Measurements from ENCODE around the gene ADAMTS16. TPM values are rescaled to one million over a fixed set of nuclear protein-coding genes. Genes with fewer than 3 reads are reported as not detected.

The ADAMTS16 gene
- total RNA-seq, 2 donors from 2014 or later, result not detected

DNA sequence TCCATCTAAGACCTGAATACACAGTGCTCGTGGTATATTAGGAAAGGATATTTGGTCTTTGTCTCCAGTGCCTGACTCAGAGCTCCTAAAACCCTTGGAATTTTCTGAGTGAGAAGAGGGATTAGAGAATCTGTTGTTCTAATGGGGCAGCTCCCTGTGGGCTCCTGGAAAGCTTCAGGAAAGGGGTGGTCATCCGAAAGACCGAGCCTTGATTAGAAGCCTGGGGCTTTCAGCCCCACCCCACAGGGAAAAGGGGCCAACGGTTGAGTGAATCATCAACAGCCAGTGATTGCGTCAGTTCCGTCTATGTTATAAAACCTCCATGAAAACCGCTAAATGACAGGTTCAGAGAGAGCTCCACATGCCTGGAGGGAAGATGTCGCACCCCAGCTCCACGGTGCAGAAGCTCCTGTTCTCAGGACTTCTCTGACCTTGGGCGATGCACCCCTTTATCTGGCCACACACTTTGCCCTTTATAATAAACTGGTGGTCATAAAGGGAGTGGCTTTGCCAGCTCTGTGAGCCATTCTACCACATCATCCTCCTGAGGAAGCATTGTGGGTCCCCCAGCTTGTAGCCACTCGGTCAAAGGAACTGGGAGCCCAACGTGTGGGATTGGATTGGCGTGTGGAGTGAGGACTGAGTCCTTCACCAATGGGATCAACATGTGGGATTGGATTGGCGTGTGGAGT lies 211.3 kb downstream of the ADAMTS16 start:
- Mint-ChIP-seq H3K27me3 (peaks cover 28% of the 10 kb centered on the region), H3K27ac (no peak overlapping the region), H3K36me3 (ENCODE audit: low read depth) (peaks cover 2% of the 10 kb centered on the region), H3K4me3 (no peak overlapping the region), H3K4me1 (no peaks in the 10 kb centered on the region)
- DNase-seq (no peak), ATAC-seq (no peak)
- no peaks in the 10 kb centered on the region for H3K9me3 ChIP-seq (ENCODE audit: control insufficient read depth, low read length, poor library complexity, severe bottlenecking)

DNA sequence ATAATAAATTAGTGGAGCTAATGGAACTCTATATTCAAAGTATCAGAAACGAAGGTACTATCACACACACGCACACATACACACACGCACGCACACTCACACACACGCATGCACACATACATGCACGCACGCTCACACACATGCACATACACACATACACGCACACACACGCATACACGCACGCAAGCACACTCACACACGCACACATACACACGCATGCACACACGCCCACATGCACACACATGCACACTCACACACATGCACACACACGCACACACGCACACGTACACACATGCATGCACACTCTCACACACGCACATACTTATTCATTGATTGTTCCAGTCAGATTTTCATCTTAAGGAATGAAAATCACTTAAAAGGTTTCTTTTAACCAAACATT lies 212.5 kb downstream of the ADAMTS16 start:
- Mint-ChIP-seq H3K4me1 (no peaks in the 10 kb centered on the region), H3K27me3 (peaks cover 29% of the 10 kb centered on the region), H3K4me3 (no peak overlapping the region), H3K36me3 (ENCODE audit: low read depth) (peaks cover 2% of the 10 kb centered on the region), H3K27ac (no peak overlapping the region)
- DNase-seq (no peak), ATAC-seq (no peak)
- no peaks in the 10 kb centered on the region for H3K9me3 ChIP-seq (ENCODE audit: control insufficient read depth, low read length, poor library complexity, severe bottlenecking)

GRCh38 chr5:5353681-5354080 lies 213.6 kb downstream of the ADAMTS16 start:
- Mint-ChIP-seq H3K36me3 (ENCODE audit: low read depth) (peaks cover 2% of the 10 kb centered on the region), H3K4me3 (no peak overlapping the region), H3K27ac (no peak overlapping the region), H3K27me3 (peaks cover 34% of the 10 kb centered on the region), H3K4me1 (no peaks in the 10 kb centered on the region)
- no peak for DNase-seq
- no peak for ATAC-seq
- no peaks in the 10 kb centered on the region for H3K9me3 ChIP-seq (ENCODE audit: control insufficient read depth, low read length, poor library complexity, severe bottlenecking)

DNA sequence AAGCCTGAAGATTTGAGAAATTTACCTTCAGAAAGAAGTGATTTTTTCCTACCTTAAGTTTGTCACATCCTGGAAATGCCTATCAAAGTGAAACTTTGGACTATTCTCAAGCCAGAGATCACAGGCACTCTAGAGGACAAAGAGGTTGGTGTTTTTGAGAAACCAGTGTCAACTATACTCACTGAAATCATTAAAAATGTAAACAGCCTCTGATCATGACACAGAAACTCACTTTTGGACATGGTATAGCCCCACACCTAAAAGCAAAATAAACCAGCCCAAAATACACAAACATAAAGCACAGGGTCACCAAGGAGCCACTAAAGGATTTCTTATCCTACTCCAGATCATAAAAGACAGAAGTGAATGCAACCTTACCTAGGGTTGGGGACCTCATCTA lies 216.6 kb downstream of the ADAMTS16 start:
- Mint-ChIP-seq H3K36me3 (ENCODE audit: low read depth) (no peaks in the 10 kb centered on the region), H3K27ac (no peak overlapping the region), H3K4me1 (no peaks in the 10 kb centered on the region), H3K27me3 (peaks cover 26% of the 10 kb centered on the region), H3K4me3 (no peak overlapping the region)
- no peak for DNase-seq
- ATAC-seq, result no peak
- H3K9me3 ChIP-seq (ENCODE audit: control insufficient read depth, low read length, poor library complexity, severe bottlenecking), result no peaks in the 10 kb centered on the region

DNA sequence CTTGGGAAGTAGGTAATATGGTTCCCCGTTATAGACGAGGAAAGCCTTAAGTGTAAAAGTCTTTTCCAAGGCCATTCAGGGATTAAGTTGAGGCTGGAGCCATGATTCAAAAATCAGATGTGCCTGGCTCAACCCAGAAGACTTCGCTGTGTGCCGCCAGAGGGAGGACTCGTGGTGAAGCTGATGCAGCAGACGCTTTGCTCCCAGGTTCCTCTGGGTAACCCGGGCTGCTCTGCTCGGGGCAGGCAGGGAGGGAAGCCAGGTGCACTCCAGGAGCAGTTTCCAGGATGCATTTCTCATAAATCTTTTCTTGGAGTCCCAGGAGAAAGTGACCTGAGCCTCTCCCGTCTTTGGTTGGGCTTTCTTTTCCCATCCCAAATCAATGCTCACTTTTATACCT lies 219.5 kb downstream of the ADAMTS16 start:
- H3K4me3 Mint-ChIP-seq, result no peak overlapping the region
- no peaks in the 10 kb centered on the region for H3K4me1 Mint-ChIP-seq

DNA sequence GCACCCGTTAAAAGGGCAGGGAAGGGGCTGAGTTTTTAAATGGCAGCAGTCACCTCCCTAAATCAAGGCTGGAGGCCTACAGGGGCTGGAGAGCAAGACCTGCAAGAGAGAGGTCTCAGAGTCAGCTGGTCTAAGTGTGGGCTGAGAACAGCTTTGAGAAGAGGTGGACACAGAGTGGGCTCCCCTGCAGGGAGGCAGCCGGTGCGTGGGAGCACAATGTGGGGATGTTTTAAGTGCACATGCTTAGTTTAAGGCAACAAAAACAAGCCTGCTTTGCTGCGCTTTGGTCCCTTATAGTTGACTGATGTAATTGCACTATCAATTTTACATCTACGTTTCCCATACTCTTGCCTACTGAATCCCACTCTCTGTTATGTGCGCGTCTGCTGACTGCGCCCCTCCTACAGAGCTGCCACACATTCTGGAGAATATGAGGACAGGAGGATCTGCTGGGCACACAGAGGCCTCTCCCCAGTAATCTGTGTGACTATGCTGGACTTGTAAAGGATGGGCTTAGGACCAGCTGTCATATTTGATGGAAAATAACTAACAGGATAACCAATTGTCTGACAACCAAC lies 220.3 kb downstream of the ADAMTS16 start:
- no peak overlapping the region for H3K4me3 Mint-ChIP-seq
- no peaks in the 10 kb centered on the region for H3K9me3 ChIP-seq (ENCODE audit: control insufficient read depth, low read length, poor library complexity, severe bottlenecking)
- H3K27me3 Mint-ChIP-seq, result peaks cover 28% of the 10 kb centered on the region
- no peaks in the 10 kb centered on the region for H3K36me3 Mint-ChIP-seq (ENCODE audit: low read depth)
- no peak for DNase-seq
- no peaks in the 10 kb centered on the region for H3K4me1 Mint-ChIP-seq
- no peak for ATAC-seq
- no peak overlapping the region for H3K27ac Mint-ChIP-seq

More for the DNA sequence above, 219.5 kb downstream of the ADAMTS16 start:
- Mint-ChIP-seq H3K36me3 (ENCODE audit: low read depth) (no peaks in the 10 kb centered on the region), H3K27me3 (peaks cover 26% of the 10 kb centered on the region), H3K27ac (no peak overlapping the region)
- ATAC-seq (no peak), DNase-seq (no peak)
- H3K9me3 ChIP-seq (ENCODE audit: control insufficient read depth, low read length, poor library complexity, severe bottlenecking), result no peaks in the 10 kb centered on the region

DNA sequence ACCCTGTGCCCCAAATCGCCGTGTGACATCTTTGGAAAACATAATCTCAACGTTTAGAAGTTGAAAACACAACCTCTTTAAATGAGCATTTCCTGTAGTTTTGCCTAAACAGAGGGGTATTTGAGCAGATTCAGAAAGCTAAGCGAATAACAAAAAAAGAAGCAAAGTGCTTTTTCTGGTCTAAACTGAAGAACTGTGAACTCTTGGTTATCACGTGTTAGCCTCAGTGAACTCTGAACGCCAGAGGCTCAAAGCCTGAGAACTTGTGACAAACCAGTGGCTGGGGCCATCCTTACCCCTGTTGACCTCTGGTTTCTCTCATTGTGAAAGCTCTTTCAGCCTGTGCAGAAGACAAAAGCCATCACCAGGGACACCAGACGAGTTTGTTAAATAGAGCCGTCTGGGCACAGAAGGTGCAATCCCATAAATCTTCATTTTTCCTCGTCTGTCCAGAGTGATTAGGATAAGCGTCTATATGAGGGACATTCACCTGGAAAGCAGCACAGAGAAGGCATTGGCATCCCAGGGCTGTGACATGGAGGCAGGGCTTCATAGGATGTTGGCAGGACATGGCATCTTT lies 220.9 kb downstream of the ADAMTS16 start:
- ATAC-seq, result no peak
- Mint-ChIP-seq H3K4me3 (no peak overlapping the region), H3K36me3 (ENCODE audit: low read depth) (no peaks in the 10 kb centered on the region), H3K27ac (no peak overlapping the region), H3K4me1 (no peaks in the 10 kb centered on the region), H3K27me3 (peaks cover 23% of the 10 kb centered on the region)
- no peak for DNase-seq
- H3K9me3 ChIP-seq (ENCODE audit: control insufficient read depth, low read length, poor library complexity, severe bottlenecking), result no peaks in the 10 kb centered on the region

GRCh38 chr5:5363045-5363444 lies 222.9 kb downstream of the ADAMTS16 start:
- Mint-ChIP-seq H3K27ac (no peak overlapping the region), H3K4me1 (no peaks in the 10 kb centered on the region), H3K27me3 (peaks cover 18% of the 10 kb centered on the region), H3K4me3 (no peak overlapping the region), H3K36me3 (ENCODE audit: low read depth) (no peaks in the 10 kb centered on the region)
- no peaks in the 10 kb centered on the region for H3K9me3 ChIP-seq (ENCODE audit: control insufficient read depth, low read length, poor library complexity, severe bottlenecking)
- DNase-seq (no peak), ATAC-seq (no peak)

DNA sequence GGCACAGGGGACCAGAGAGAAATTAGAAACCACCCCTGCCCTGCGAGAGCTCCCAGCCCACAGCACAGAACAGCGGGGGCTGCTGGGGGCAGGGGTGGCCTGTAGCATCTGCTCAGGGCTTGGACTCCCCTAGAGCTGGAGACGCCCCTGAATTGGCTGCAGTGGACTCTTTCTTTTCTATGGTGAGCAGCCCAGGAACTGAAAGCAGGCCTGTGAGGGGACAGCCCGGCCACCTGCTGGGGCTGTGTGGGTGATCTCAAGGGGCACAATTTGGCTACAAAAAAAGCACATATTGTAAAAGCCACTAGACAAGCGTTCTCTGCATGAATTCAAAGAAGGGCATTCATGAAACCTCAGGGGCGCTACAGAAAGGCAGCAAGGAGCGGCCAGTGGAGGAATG lies 224.8 kb downstream of the ADAMTS16 start:
- no peak overlapping the region for H3K4me3 Mint-ChIP-seq
- H3K4me1 Mint-ChIP-seq, result no peaks in the 10 kb centered on the region
- no peaks in the 10 kb centered on the region for H3K36me3 Mint-ChIP-seq (ENCODE audit: low read depth)
- DNase-seq (no peak), ATAC-seq (no peak)
- peaks cover 17% of the 10 kb centered on the region for H3K27me3 Mint-ChIP-seq
- no peaks in the 10 kb centered on the region for H3K9me3 ChIP-seq (ENCODE audit: control insufficient read depth, low read length, poor library complexity, severe bottlenecking)
- no peak overlapping the region for H3K27ac Mint-ChIP-seq

DNA sequence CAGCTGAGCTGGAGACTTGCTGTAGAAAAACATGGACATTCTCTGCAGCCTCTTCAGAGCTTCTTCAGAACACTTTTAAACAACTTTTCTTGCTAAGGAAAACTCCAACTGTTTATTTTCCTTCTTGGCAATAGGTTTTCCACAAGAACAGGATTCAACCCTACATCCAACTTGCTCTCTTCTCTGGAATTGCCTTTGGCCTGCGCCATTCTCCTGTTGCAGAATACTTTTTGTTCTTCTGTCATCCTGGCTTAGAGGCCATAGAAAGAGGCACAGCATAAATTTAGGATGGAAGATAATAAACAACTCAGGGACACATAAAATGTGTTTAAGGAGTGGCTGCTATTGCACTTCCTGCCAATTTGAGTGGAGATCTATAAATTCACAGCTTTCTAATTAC lies 227.6 kb downstream of the ADAMTS16 start:
- no peaks in the 10 kb centered on the region for H3K36me3 Mint-ChIP-seq (ENCODE audit: low read depth)
- peaks cover 15% of the 10 kb centered on the region for H3K27me3 Mint-ChIP-seq

DNA sequence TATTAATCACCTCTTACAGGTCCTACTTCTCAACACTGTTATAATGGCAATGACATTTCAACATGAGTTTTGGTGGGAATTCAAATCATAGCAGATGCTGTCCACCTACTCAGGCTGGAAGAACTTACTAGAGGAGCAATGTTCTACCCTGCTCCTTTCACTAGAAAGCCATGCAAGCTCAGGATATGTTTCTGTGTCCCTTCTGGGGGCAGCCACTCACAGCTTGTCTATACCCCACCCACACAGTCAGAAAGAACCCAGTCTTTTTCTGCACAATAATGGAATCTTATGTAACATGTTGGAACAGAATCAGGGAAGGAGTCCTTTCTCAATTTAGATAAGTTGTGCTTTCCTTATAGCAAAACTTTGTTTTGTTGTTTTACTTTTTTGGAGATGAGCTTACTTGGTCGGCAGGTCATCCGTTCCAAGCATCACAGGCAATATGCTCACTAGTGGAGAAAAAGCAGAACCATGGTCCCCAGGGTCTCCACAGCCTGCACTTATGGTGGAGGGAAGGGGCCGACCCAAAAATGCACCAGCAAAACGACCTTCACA lies 229.0 kb downstream of the ADAMTS16 start:
- Mint-ChIP-seq H3K36me3 (ENCODE audit: low read depth) (no peaks in the 10 kb centered on the region), H3K4me1 (peaks cover 1% of the 10 kb centered on the region), H3K27me3 (peaks cover 22% of the 10 kb centered on the region), H3K4me3 (no peak overlapping the region), H3K27ac (no peak overlapping the region)
- ATAC-seq (no peak), DNase-seq (no peak)
- no peaks in the 10 kb centered on the region for H3K9me3 ChIP-seq (ENCODE audit: control insufficient read depth, low read length, poor library complexity, severe bottlenecking)

More for the DNA sequence above, 227.6 kb downstream of the ADAMTS16 start:
- ATAC-seq (no peak), DNase-seq (no peak)
- Mint-ChIP-seq H3K27ac (no peak overlapping the region), H3K4me3 (no peak overlapping the region), H3K4me1 (no peaks in the 10 kb centered on the region)
- no peaks in the 10 kb centered on the region for H3K9me3 ChIP-seq (ENCODE audit: control insufficient read depth, low read length, poor library complexity, severe bottlenecking)

Data from T-helper 17 cell (primary cell).